Mucosa of descending colon (tissue), 3 donors: ENCODE data around the gene ATP11B. TPM values are rescaled to one million over a fixed set of nuclear protein-coding genes. Genes with fewer than 3 reads are reported as not detected.

ENCODE experiments used
- ATAC-seq: fragments of 200-7000 bp; cut with Tn5 transposase; one replicate; pipeline ENCODE4 v1.9.1; 2020; ENCODE audit warnings: mild to moderate bottlenecking, moderate library complexity
- DNase-seq, 3 donors: peaks; one replicate each; pipeline ENCODE4 v3.0.0-alpha.2; 2020
- H3K36me3 ChIP-seq: fragments of 200-600 bp; one replicate; pipeline ENCODE4 v1.8.0; 2021; ENCODE audit warnings: low read depth, mild to moderate bottlenecking
- H3K4me1 ChIP-seq: fragments of 200-600 bp; one replicate; pipeline ENCODE4 v1.8.0; 2021; ENCODE audit warnings: low read depth, mild to moderate bottlenecking
- H3K4me3 ChIP-seq: fragments of 200-600 bp; one replicate; pipeline ENCODE4 v1.8.0; 2021; ENCODE audit warnings: mild to moderate bottlenecking
- H3K9me3 ChIP-seq: fragments of 200-600 bp; one replicate; pipeline ENCODE4 v1.8.0; 2021; ENCODE audit warnings: mild to moderate bottlenecking
- intact Hi-C, 2 donors: fragments of 100-400 bp; cut with DNase I in 1 of 2; cut with micrococcal nuclease in 1 of 2; formaldehyde crosslinking; loops; one replicate each; pipeline versions ENCODE4 v1.11.0 to v1.11.1; 2022; cut with DNase I, micrococcal nuclease
- total RNA-seq, 3 donors: library from RNA; stranded (reverse); fragmentation: NEBNext Ultra II Directional in 2 of 3; extraction: Animal tissue kit (Norgen Biotek cat#: 25700) in 2 of 3; gene quantifications; one replicate each; pipeline versions ENCODE4 v1.2.1 to v1.2.4, GENCODE V29; 2021 to 2023
- TF ChIP-seq, protein P1 (sequence below): fragments of 200-600 bp; IDR thresholded peaks from one replicate; pipeline ENCODE4 v1.8.0; 2022; ENCODE audit warnings: antibody characterized with exemption, mild to moderate bottlenecking
- donor health status: DM: no; HTN: no; CAD: no; lungs with moderate emphysema.
- donor health status: DM: no; HTN: no; CAD: no.
- donor health status: DM: no; HTN: yes; CAD: no.

ATP11B gene
- total RNA-seq, 3 donors from 2014 or later, result 100 to 107 (median 102) TPM

DNA sequence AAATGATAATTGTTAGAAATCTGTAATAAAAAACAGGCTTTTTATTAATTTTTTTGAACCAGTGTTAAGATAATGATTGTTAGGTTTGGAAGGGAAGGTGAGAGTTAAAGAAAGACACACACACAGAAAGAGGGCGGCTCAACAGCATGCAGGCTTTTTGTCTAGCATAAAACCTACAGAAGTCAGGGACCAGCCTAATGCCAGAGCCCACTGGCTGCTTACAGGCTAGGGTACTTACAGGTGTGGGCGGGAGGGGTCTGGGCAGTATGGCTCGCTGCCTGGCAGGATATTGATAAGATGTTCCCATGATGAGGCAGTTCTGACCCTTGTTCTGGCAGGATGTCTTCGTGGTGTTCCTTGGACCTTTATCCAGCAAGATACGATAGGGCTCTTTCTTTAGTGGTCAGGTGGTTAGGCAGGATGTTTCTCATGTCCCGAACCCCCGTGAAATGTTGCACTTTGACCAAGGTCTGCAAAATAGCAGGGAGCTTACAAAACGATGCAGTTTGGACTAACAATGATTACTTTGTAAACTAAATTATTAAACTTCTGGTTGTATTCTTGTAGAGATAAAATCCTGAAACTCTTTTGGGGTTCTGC, 102.3 kb downstream of the ATP11B start:
- Histone ChIP-seq H3K9me3 (no peaks in the 10 kb centered on the region), H3K36me3 (no peaks in the 10 kb centered on the region), H3K4me3 (no peak overlapping the region), H3K4me1 (no peaks in the 10 kb centered on the region)
- ATAC-seq (no peak), DNase-seq (no peak)
- intact Hi-C loops, result no loop called here
- TF ChIP-seq, protein P1, sequence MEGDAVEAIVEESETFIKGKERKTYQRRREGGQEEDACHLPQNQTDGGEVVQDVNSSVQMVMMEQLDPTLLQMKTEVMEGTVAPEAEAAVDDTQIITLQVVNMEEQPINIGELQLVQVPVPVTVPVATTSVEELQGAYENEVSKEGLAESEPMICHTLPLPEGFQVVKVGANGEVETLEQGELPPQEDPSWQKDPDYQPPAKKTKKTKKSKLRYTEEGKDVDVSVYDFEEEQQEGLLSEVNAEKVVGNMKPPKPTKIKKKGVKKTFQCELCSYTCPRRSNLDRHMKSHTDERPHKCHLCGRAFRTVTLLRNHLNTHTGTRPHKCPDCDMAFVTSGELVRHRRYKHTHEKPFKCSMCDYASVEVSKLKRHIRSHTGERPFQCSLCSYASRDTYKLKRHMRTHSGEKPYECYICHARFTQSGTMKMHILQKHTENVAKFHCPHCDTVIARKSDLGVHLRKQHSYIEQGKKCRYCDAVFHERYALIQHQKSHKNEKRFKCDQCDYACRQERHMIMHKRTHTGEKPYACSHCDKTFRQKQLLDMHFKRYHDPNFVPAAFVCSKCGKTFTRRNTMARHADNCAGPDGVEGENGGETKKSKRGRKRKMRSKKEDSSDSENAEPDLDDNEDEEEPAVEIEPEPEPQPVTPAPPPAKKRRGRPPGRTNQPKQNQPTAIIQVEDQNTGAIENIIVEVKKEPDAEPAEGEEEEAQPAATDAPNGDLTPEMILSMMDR, result no peak

DNA sequence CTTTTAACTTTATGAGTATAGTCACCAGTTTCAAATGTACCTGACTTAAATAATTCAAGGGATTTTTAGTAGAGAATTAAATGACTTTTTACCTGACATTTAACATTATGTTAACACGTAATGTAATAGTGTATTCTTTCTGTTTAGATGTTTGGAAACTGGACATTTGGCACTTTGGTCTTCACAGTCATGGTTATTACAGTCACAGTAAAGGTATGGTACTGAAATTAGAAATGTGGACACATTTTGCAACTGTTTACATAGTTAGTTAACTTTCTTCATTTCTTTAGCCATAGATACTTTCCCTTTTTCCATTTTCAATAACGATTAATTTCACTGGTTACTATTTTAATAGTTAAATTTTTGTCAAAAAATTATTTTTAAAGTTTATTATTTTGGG, 103.2 kb downstream of the ATP11B start:
- intact Hi-C loops, result no loop called here
- TF ChIP-seq, protein P1, result no peak
- ATAC-seq, result no peak
- Histone ChIP-seq H3K4me1 (no peaks in the 10 kb centered on the region), H3K4me3 (no peak overlapping the region), H3K36me3 (no peaks in the 10 kb centered on the region), H3K9me3 (no peaks in the 10 kb centered on the region)
- no peak for DNase-seq

DNA sequence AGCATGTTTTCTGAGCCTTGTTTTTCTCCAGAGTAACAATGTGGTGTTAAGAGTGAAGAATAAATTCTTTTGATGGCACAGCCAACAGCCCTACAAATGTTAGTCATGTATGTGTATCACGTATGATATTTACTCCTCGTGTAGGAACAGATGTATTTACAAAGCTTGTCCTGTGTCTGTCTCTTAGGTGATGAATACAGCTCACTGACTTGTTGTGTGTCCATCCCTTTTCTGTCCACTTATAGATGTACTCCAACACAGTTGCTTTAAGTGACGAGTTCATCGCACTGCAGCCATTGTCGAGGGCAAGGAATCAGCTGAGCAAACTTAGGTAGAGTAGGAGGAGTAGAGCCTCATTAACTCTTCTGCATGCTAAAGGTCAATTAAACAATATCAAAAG, 108.9 kb downstream of the ATP11B start:
- peaks cover 5% of the 10 kb centered on the region for H3K36me3 ChIP-seq

DNA sequence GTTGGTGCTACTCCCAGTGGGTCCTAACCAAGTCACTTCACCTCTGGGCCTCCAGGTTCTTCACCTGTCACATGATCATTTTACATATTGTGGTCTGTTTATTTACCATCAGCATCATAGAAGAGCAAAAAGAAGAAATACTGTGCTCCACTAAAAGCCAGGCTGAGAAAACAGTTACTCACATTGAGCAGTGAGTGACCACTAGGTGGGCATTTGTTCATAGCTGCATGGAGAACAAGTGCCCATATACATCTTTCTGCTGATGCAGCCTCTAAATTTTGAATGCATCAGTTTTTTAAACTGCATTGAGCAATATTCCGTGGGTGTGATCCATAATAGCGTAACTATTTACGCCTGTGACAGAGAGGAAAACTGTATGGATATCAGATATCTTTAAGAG, 110.9 kb downstream of the ATP11B start:
- intact Hi-C loops, result no loop called here
- TF ChIP-seq, protein P1, result no peak
- peaks cover 5% of the 10 kb centered on the region for H3K36me3 ChIP-seq

More for the DNA sequence above, 108.9 kb downstream of the ATP11B start:
- ATAC-seq, result no peak
- no peaks in the 10 kb centered on the region for H3K9me3 ChIP-seq
- TF ChIP-seq, protein P1, result no peak
- DNase-seq, result no peak
- intact Hi-C loops, result no loop called here
- no peaks in the 10 kb centered on the region for H3K4me1 ChIP-seq
- H3K4me3 ChIP-seq, result no peak overlapping the region

DNA sequence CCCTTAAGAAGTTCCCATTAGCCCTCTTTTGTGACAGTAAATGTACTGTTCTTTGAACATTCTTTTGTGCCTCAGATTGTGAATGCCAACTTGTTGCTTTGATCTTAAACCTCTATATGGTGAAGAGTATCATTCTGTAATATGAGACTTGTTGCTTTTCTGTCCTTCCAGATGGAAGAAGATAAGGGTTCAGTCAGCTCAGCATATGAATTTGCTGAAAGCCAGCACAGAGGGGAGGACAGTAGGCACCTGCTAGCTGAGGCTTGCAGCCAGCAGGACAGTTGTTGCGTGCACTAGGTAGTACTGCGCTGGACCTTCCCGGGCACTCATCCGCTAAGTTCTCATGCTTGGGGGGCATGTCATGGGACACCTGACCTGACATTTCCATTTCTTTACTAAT, 112.3 kb downstream of the ATP11B start:
- TF ChIP-seq, protein P1, result no peak
- DNase-seq (no peak), ATAC-seq (no peak)
- Histone ChIP-seq H3K9me3 (no peaks in the 10 kb centered on the region), H3K4me3 (no peak overlapping the region), H3K4me1 (no peaks in the 10 kb centered on the region), H3K36me3 (peaks cover 5% of the 10 kb centered on the region)
- intact Hi-C loops, result no loop called here

More for the DNA sequence above, 110.9 kb downstream of the ATP11B start:
- DNase-seq, result no peak
- ATAC-seq, result no peak
- Histone ChIP-seq H3K4me3 (no peak overlapping the region), H3K9me3 (no peaks in the 10 kb centered on the region), H3K4me1 (no peaks in the 10 kb centered on the region)

DNA sequence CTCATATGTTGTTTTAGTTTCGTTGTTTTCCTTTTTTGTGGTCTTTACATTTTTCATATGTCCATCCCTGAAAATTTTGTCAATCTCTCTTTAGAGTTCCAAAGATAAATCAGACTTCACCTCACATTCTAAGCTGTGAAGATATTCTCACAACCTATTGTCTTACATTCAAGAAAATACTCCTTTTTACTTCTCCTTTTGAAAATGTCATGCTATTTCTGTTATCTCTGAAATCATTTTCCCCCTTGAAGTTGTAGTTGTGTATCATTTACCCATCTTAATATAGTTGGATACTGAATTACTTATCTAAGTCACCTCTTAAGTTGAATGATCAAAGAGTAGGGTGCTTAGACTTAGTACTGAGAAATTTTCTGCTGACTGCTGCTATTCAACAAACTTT, 112.7 kb downstream of the ATP11B start:
- ATAC-seq (no peak), DNase-seq (no peak)
- intact Hi-C loops, result no loop called here
- H3K9me3 ChIP-seq, result no peaks in the 10 kb centered on the region
- TF ChIP-seq, protein P1, result no peak
- no peaks in the 10 kb centered on the region for H3K4me1 ChIP-seq
- no peak overlapping the region for H3K4me3 ChIP-seq
- H3K36me3 ChIP-seq, result peaks cover 5% of the 10 kb centered on the region
